IPS-NIHi7 (cell line): ENCODE data around the gene DAPK2.
"Not testable (repeated sequence)": the region's sequence is repeated elsewhere in the genome, so short reads cannot be mapped to it uniquely, and the experiment has no call there.

Experiments used
- DNase-seq: peaks from one replicate; pipeline ENCODE4 v3.0.0; 2012; ENCODE audit warnings: mixed read lengths; ENCODE audit errors: extremely low spot score

The DAPK2 gene

GRCh38 chr15:63974021-63974420 lies 72.3 kb downstream of the DAPK2 start:
- DNase-seq, result no peak

GRCh38 chr15:63973212-63974009 lies 72.9 kb downstream of the DAPK2 start:
- no peak for DNase-seq

GRCh38 chr15:63972801-63973200 lies 73.5 kb downstream of the DAPK2 start:
- no peak for DNase-seq

- DNase-seq, result no peak
Observed at GRCh38 chr15:63971904-63972303, 74.4 kb downstream of the DAPK2 start.

GRCh38 chr15:63971427-63971805 lies 74.9 kb downstream of the DAPK2 start:
- DNase-seq, result peak; percentile 48

GRCh38 chr15:63970621-63971426 lies 75.5 kb downstream of the DAPK2 start:
- DNase-seq, result no peak

GRCh38 chr15:63969652-63970421 lies 76.4 kb downstream of the DAPK2 start:
- no peak for DNase-seq

GRCh38 chr15:63968700-63969099 lies 77.6 kb downstream of the DAPK2 start:
- no peak for DNase-seq

- no peak for DNase-seq
Observed at GRCh38 chr15:63968122-63968524, 78.2 kb downstream of the DAPK2 start.

GRCh38 chr15:63967616-63968015 lies 78.7 kb downstream of the DAPK2 start:
- no peak for DNase-seq

GRCh38 chr15:63962947-63963721 lies 83.2 kb downstream of the DAPK2 start:
- not testable (repeated sequence) for DNase-seq

GRCh38 chr15:63953524-63953923 lies 92.8 kb downstream of the DAPK2 start:
- DNase-seq, result no peak

GRCh38 chr15:63950911-63951481 lies 95.3 kb downstream of the DAPK2 start:
- no peak for DNase-seq

- no peak for DNase-seq
Observed at GRCh38 chr15:63948971-63949370, 97.3 kb downstream of the DAPK2 start.

GRCh38 chr15:63948436-63948835 lies 97.8 kb downstream of the DAPK2 start:
- DNase-seq, result no peak

- no peak for DNase-seq
Observed at GRCh38 chr15:63947228-63947627, 99.1 kb downstream of the DAPK2 start.

- no peak for DNase-seq
Observed at GRCh38 chr15:63946524-63947065, 99.7 kb downstream of the DAPK2 start.

- DNase-seq, result no peak
Observed at GRCh38 chr15:63945838-63946298, 100.4 kb downstream of the DAPK2 start.

GRCh38 chr15:63945007-63945788 lies 101.1 kb downstream of the DAPK2 start:
- peak; percentile 89 for DNase-seq

- no peak for DNase-seq
Observed at GRCh38 chr15:63944681-63944955, 101.7 kb downstream of the DAPK2 start.
